Activated T-cell treated with anti-CD3 and anti-CD28 coated beads for 1 hour (primary cell): Measurements from ENCODE around the gene POLR2M.
A peak's percentile ranks its signal among the peaks of the same experiment; 100 is the strongest.

Experiments
- DNase-seq: peaks from one replicate; pipeline ENCODE4 v3.0.0-alpha.2; 2020; ENCODE audit warnings: low read depth

The POLR2M gene

DNA sequence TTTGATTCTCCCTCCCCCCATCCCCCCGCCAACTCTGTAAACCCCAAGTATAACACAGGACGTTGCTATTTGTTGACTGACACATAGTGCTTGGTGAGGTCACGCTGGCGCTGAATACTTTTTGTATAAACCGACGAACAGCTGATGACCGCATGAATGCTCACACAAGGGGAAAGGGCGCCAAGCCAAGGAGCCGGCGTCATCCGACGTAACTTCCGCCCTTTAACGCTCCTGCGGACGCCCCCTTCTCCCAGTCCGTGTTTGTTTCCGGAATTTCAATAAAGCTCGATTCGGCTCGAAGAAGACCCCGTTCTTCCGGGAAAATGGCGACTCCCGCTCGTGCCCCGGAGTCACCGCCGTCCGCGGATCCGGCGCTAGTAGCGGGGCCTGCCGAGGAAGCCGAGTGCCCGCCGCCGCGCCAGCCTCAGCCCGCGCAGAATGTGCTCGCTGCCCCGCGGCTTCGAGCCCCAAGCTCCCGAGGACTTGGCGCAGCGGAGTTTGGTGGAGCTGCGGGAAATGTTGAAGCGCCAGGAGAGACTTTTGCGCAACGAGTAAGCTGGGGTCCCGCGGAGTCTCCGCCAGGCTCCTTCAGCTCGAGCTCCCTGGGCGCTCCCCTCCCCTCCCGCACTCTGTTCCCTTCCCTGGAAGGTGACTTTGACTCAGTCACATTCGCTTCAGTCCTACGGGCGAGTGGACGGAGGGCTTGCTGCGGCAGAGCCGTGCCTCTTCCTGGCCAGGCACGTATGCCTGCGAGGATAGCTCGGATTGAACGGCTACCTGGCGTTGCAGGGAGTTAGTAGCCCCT, at the start of gene POLR2M:
TSS of gene POLR2M (plus strand) at position 310 of the 805 bp plus-strand sequence. CDS start at position 439, 129 bp downstream.
- DNase-seq: peak; percentile 72

DNA sequence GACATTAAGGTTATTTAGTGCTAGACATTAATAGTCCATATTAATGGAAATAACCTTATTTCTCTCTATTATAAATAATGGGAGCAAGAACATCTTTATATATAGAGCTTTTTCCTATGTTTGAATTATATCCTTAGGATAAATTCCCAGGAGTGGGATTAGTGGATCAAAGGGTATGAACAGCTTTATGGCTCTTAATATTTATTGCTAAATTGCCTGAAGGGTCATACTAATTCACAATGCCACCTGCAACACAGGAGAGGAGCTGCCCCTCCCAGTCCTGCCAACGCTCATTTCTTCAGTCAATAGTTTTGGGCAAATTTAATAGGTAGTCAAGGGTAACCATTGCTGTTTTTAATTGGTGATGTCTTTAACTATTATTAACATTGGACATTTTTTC, 48.9 kb upstream of the POLR2M start:
- DNase-seq: no peak

DNA sequence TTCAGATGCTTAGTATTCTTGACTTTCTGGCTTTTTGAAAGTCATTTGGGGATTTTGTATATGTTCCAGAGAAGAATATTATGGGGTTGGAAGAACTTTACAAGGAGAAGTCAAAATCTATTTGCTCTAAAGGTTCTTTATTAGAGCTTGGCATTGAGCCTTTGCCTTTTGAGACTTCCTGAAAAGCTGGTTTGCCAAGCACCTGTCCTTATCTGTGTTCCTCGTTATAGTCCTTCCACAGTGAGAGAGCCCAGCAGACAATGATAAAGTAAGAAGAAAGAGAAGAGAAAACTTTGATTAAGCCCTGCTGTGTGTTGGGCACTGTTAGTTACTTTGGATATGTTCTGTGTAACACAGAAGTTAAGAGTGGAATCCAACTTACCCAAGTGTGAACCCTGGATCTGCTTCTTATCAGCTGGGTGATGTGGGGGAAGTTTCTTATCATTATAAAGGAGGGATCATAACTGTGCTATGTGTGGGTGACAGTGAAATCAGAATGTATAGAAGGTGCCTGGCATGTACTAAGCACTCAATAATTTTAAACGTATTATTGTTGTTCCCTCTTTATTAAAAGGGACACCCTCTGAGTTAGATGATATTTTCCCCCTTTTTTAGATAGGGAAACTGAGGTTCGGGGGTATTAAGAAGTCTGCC, 44.3 kb upstream of the POLR2M start:
- DNase-seq: no peak

DNA sequence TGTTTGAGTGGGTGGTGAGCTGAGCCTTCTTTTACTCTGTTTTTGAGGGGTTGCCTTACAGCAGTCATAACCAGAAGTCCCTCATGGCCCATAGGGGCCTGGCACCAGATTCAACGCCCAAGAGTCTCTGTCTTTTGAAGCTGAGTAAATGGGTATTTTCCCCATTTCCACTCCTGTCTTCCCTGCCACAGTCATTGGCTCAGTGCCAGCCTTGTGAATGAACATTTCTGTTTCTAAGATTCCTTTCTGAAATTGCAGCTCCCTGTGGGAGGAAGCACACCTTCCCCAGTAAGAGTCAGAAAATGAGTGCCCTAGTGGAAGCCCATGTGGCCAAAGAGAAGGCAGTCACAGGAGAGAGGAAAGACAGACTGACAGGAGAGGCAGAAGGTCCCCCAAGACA, 43.7 kb upstream of the POLR2M start:
- DNase-seq: no peak

DNA sequence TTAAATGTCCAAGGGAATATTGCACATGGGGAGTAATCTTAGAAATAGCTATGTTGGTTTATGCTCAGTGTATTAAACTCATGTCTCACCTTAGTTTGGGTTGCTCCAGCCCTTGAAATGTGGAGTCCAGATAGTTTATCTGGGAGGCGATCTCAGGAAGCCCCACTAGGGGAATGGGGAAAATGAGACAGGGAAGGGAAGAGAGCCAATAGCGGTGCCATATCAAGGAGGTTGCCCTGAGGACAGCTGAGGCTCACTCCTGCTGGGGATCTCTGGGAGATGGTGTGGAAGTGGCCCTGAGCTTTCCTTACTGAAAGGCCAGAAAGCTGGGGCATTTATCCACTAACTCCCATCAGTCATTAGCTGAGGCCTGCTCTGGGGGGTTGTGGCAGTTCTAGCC, 43.3 kb upstream of the POLR2M start:
- no peak for DNase-seq

DNA sequence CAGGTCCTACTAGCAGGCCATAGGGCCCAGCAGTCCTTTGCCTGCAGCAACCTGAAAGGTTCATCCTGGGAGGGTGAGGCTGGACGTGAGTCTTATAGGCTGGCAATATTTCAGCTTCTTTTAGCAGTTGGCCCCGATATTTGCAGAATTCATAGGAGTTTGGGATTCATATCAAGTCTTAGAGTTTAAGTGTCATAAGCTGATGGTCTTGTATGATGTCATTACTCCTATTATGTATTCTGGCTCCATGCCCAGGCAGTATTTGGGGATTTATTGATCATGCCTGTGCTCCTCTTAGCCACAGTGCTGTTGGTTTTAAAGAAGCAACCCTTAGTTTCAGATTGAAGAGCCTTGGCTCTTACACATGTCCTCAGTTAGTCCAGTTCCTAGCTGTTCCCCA, 41.3 kb upstream of the POLR2M start:
- no peak for DNase-seq

DNA sequence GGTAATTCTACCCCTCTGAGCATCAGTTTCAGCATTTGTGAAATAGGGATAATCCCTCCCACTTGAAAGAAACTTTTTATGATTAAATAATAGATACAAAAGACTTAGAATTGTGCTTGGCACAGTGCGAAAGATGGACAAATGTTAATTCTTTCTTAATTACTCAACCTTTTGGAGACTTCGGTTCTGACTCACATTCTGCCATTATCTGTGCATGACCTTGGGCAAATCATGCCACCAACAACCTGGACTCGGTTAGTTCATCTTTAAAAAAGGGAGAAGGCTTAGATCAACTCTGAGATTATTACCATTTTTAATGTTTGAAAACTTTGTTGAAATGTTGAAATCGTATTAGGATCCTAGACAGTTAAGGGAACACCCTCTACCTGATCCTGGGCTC, 40.6 kb upstream of the POLR2M start:
- no peak for DNase-seq

DNA sequence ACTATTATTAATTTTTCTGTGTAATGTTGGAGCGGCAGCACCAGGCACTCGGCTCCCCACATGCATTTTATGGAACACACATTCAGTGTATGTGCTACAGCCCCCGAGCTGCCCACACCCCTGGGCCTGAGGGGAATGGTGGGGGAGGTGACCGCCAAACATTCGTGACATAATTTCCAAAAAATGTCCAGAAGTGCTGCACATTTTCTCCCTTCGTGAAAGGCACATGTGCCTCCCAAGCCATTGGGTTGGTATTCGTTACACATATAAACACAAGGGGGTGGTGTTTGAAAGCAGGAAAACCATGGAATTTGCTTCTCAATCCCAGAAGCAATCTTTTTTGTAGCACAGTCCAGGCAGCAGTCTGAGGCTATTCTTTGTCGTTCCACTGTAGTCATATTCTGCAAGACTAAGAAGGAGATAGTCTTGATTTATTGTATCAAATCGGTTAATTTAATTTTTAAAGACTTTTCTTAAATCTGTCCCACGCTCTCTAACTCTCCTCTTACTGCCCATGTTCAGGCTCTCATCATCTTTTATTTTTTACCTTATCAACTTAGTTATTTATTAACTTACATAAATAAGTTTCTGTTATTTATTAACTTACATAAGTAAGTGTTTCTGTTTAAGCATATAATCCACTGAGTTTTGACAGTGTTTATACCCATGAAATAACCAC, 39.2 kb upstream of the POLR2M start:
- no peak for DNase-seq

DNA sequence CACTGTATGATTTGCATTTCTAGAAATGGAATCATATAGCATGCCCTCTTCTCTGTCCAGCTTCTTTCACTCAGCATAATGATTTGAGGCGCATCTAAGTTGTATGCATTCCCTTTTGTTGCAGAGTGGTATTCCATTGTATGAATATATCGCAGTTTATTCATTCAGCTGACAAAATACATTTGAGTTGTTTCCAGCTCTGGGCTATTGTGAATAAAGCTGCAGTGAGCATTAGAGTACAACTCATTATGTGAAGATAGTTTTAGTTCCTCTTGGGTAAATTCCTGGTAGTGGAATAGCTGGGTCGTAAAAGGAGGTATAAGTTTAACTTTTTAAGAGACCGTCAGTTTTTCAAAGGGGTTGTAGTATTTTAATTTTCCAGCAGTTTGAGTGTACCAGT, 38.5 kb upstream of the POLR2M start:
- DNase-seq: no peak

DNA sequence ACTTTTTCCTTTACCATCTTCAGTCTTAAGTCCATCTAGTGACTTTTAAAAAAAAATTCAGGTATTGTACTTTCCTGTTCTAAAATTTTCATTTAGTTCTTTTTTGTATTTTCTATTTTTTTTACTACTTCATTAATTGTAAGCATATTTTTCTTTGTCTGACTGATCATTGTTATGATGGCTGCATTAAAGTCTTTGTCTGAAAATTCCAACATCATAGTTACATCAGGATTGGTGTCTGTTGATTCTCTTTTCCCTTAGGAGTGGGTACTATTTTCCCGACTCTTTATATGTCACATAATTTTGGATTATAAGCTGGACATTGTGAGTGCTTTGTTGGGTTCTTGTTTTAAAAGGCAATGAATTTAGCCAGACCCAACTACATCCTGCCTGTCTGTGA, 34.9 kb upstream of the POLR2M start:
- no peak for DNase-seq

DNA sequence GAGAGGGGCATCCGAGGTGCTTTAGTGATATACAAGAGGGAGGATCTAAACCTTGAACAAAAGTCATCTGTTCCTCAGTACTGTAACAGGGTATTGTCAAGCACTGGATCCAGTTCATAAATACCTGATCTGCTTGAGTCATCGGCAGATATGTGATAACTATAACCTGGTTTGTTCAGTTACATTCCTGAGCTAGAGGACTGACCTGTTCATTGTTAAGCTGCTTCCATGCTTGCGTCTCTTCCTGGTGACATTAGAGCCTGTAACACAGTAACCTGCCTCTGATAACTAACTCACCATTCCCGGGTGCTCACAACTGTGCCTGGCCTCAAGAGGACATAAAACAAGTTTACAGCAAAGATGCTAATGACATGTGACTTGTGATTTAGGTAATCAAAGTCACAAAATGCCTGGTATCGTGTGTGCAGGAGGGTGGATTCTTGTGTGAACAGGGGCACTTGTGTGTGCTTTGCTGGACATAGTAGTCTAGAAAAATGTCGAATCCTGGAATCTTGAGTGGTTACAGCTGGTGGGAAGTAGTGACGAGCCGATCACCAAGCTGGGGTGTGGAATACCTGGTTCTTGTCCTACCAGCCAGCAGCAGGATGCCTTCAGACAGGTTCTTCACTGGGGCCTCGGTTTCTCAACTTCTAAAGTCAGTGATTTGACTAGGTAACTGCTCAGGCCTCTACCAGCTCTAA, 30.9 kb upstream of the POLR2M start:
- no peak for DNase-seq

DNA sequence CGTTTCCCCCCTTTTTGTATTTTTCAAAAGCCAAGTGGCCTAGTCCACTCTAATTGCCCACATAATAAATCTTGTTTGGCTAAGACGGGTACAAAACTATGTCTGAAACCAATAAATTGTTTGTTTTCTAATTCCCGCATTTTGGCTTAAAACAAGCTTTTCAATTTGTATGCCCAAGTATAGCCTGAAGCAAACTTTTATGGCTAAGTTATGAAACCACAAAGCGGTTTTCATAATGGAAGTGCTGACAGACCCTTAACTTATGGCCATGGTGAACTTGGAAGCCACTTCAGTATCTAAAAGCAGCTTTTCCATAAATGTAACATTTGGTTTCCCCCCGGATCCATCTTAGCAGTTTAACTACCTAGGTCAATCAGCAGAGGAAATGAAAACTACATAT, 29.9 kb upstream of the POLR2M start:
- DNase-seq: no peak

DNA sequence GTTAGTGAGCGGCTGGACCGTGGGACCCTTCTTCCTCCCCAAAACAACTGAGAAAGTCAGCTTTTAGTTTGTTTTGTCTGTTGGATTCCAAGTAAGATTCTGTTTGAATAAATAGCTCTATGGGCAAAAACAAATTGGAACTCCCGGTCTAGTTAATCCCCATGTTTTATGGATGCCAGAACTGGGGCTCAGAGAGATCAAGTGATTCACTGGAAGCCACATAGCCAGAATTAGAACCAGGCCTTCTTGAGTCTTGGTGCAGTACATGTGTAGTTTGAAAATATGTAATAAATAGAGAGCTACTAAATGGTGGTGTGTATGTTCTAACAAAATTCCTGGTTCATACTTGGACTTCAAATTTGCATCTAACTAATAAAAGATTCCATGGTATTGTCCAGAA, 29.3 kb upstream of the POLR2M start:
- no peak for DNase-seq

DNA sequence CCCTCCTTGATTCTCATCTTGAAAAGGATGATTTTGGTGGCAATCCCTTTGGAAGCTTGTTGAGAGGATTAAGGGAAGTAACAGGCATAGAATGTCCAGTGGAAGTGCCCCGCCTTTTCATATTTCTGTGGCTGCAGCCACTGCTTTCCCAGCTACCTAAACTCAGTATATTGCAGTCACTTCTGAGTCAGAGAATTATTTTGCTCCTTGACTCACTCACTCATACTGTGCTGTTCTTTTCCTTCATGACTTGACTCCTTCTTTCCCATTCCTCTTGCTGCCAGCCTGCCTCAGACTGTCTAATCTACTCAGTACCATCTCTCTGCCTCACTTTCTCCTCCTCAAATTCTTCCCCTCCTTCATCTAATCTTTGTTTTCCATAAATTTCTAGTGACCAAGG, 26.5 kb upstream of the POLR2M start:
- DNase-seq: no peak

DNA sequence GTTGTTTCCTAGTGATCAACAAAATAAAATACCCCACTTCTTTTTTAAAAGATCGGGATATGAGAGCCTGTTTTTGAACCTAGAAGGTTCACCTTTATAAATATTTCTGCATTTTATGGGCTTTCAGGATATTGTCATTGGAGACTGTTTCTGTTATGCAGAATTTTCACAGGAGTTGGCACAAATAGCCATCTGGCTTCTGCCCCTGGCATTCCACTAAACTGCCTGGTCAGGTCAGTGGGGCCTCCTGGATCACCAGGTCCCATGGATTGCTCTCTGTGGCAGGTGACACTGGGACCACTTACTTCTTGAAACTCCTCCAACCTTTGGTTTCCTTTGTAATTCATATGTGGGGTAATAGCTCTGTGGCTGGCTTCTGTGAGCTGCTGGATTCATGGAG, 25.5 kb upstream of the POLR2M start:
- no peak for DNase-seq

DNA sequence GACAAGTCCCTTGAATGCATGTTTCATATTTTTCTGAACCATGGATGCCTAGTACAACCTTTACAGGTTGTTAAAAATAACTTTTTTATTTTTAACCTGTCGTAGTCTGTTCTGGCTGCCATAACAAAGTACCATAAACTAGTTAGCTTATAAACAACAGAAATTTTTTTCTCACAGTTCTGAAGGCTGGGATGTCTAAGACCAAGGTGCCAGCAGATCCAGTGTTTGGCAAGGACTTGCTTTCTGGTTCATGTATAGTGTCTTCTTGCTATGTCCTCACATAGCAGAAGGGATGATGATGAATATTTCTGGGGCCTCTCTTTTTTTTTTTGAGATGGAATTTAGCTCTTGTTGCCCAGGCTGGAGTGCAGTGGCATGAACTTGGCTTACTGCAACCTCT, 23.0 kb upstream of the POLR2M start:
- DNase-seq: no peak

DNA sequence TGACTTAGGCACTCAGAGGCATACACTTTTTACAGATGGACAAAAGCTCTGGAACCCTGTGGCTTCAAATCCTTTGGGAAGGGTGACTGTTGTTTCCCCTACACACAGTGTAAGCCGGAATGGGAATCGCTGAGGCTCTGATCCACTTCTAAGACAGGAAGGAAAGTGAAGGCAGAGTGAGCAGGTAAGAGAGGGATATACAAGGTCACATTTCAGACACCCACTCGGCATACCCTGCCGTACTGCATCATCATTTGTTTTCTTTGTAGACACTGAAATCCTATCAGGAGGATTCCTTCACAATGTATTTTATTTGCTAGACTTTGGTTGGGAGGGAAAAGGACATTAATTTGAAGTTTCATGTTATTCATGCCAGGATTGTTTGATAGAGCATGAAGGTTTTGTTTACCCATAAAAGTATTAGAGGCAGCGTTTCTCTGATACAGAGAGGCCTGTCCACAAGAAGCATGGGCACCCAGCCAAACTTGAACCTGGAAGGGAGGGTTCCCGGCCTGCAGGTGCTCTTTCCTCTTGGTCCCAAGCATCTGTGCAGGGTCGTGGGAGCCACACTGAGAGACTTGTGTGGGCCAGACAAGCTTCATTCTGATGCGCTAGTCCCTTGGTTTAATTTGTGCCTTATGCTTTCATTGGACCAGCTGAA, 21.9 kb upstream of the POLR2M start:
- DNase-seq: no peak

DNA sequence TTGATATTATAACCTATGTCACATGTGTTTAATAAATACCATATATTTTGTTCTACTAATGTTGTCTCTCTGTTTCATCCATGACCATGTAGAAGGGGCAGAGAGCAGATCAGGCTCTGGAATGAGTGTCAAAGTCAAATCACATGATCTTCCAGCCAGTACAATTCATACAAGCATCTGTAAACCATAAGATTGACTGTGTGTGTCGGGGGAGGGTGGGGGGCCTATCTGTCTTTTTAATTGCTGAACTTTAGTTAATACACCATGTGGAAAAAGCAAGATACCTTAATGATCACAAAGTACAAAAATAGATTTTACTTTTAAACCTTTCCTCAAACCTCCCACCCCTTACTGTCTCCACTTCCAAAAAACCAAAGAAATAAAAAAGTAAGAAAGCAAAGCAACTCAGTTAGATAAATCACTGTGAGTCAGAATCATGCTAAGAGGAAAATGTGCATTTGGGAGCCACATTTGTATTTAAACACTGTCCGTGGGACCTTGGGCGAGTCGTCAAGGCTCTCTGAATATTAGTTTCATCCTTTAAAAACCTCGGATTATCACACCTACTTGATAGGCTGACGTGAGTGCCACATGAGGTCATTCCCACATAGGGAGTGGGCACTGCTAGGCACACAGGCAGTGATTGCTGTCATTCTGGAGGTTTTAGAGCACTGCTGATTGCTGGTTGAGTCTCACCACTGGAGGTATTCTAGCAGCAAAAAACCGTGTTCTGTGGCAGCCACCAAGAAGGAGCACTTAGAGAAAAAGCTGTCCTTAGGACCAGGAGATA, 21.0 kb upstream of the POLR2M start:
- DNase-seq: no peak

DNA sequence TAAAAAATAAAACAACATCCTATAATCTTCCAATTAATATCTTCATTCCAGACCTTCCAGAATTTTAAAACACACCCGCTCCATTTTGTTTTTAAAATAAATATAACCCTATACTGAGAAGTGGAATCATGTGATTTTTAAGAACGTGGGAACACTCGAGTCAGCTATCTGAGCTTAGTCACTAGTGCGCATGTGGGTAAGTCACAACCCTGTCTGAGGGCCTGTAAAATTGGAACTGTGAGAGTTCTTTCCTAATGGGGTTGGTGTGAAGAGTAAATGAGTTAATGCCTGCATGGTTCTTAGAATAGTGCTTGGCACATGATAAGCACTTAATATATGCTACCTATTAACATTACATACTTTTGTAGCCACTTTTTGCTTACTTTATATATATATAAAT, 19.9 kb upstream of the POLR2M start:
- no peak for DNase-seq

DNA sequence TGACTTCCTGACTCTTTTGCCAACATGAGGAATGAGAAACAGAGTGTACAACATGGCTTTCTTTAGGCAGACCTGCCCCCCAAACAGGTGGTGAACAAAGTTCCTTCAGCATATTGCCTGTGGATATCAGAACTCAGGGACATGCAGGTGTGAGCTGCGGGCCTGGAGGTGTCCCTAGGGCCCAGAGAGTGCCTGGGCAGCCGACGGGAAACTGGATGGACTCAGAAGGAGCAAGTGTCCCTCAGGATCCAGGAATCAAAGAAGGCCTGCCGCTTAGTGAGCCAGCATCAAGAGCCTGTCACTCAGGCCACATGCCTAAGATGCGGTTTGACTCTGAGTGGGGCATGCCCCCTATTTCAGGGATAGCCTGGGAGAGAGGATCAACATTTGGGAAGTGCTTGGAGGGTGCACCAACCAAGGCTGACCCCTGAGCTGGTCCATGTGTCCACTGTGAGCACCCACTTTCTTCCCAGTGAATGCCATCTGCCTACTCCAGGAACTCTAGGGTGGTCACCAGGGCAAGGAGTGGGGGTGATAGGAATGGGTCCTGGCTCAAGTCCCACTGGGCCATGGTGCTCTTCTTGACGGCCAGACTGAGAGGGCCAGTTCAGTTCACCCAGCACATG, 16.1 kb upstream of the POLR2M start:
- DNase-seq: no peak

DNA sequence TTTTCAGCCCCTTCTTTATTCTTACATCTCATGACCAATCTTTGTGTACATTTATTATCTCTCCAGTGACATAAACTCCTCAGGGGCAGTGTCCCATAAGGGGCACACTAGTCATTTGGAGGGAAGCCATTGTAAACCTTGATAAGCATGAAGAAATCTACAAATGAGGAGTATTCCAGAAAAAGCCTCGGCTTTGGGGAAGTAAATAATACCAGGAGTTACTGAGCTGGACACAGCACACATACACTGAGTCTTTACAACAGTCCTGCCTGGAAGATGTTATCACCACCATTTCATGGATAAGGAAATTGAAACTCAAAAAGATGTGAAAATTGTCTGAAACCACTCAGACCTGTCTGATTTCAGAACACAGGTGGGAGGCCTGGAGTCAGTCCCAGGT, 15.4 kb upstream of the POLR2M start:
- DNase-seq: no peak
